HG03354 (cell line): ENCODE measurements around the gene PSMD14.
A peak's percentile ranks its signal among the peaks of the same experiment; 100 is the strongest.
"Not testable (repeated sequence)": the region's sequence is repeated elsewhere in the genome, so short reads cannot be mapped to it uniquely, and the experiment has no call there.

ENCODE experiments used
- ATAC-seq: cut with Tn5 transposase; IDR thresholded peaks from one replicate; pipeline ENCODE4 v1.9.1; 2021; ENCODE audit warnings: mild to moderate bottlenecking; ENCODE audit not compliant: unreplicated experiment, poor library complexity, severe bottlenecking

Gene PSMD14

DNA sequence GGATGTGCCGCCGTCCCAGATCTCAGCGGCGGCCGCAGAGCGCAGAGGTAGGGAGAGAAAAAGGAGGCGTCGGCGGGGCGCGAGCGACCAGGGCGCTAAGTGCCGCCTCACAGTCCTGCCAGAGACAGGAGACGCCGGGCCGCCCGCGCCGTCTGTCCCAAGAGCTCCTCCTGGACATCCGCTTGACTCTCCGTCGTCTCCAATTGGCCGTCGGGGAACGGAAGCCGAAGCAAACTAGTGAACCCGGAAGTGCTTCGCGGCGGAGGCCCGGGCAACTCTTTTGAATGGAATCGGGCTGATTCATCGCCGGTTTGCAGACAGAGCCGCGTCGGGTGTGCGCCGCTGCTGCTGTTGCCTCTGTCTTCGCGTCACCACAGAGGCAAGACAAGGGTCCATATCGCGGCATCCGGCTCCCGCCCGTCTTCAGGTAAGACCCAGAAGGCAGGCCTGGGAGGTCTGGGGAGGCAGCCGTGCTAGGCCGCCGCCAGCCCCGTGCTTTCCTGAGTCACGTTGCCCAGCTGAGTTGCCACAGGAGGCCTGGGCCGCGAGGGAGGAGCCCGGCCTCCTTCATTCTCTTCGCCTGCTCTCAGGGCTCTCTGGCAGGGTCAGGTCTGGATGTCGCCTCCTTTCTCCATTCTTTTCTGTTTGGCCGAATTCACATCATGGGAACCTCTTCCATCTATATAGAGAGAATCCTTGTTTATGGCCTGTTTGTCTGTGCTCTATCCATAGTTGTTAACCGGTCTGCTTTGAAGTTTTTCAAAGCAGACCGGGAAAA lies at the start of gene PSMD14:
Gene PSMD14, plus strand, starts transcription at position 248 of the 778 bp plus-strand sequence. CDS start 10,401 bp downstream, outside the sequence.
- ATAC-seq, result peak; percentile 97

DNA sequence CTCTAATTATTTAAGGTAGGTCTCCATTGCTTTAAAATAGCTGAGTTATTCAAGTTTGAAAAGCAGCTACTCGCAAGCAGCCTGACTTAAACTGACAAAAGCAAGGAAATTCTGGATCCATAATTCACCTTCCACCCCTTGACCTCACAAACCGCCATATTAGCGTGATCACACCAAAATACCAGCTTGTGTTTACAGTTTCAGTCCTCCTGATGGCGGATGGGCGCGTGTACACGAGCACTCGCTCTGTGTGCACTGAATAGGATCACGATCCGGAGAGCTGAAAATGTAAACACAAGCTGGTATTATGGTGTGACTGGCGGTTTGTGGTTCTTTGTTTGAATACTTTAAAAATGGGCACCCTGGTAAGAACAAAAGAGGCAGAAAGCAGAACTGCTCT lies 42.4 kb upstream of the PSMD14 start:
- no peak for ATAC-seq

DNA sequence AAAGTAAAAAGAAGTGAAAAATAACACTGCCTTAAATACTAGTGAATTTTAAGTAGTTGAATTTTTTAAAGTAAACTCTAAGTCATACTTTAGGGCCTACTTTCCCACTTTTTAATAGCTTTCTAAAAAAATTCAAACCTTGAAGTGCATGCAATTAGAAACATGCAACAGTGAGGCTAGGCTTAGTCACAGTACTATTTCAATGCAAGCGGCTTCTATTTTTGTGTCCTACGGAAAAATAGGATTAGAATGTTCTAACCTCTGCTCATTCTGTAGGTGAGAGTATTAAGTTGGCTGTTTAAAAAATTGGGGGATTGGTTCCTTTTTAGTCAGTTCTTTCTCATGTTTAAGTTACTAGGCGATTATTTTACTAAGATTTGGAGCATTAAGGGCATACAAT lies 39.1 kb upstream of the PSMD14 start:
- no peak for ATAC-seq

- peak; percentile 84 for ATAC-seq
Measured at GRCh38 chr2:161273038-161273760, 35.0 kb upstream of the PSMD14 start.

- ATAC-seq, result not testable (repeated sequence)
Measured at GRCh38 chr2:161278564-161279229, 29.5 kb upstream of the PSMD14 start.

- not testable (repeated sequence) for ATAC-seq
Measured at GRCh38 chr2:161279230-161279815, 28.9 kb upstream of the PSMD14 start.

GRCh38 chr2:161280906-161281323 lies 27.3 kb upstream of the PSMD14 start:
- not testable (repeated sequence) for ATAC-seq

- not testable (repeated sequence) for ATAC-seq
Measured at GRCh38 chr2:161281615-161282310, 26.5 kb upstream of the PSMD14 start.

DNA sequence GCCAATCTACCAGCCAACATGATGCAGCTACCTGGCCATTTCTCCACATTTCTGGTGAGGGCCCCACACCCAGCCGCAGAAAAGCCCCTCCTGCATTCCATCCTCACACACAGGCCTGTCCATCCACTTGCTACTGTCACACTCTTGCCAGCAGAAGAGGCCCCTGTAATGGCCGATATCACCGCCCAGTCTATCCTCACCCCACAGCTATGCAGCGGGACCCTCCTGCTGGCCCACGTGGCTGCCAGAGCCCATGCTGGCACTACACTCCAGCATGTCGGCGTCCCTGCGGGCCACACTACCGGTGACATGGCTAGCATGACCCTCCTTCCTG lies 25.9 kb upstream of the PSMD14 start:
- not testable (repeated sequence) for ATAC-seq

DNA sequence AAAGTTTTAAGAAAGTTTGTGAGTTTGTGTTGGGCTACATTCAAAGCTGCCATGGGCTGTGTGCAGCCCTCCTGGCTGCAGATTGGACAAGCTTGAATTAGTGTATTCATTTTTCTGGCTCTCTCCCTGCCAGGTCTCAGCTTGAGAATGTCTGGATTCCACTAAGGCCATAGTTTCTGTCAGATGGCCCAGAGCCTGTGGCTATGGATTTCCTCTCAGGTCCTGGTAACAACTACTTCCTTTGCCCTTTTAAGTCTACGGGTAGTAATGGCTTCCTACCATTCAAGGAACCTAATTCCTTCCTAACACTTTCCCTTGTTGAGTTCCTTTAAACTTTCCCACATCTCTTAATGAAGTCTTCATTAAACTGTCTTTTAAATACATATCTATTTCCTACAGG lies 24.3 kb upstream of the PSMD14 start:
- no peak for ATAC-seq

DNA sequence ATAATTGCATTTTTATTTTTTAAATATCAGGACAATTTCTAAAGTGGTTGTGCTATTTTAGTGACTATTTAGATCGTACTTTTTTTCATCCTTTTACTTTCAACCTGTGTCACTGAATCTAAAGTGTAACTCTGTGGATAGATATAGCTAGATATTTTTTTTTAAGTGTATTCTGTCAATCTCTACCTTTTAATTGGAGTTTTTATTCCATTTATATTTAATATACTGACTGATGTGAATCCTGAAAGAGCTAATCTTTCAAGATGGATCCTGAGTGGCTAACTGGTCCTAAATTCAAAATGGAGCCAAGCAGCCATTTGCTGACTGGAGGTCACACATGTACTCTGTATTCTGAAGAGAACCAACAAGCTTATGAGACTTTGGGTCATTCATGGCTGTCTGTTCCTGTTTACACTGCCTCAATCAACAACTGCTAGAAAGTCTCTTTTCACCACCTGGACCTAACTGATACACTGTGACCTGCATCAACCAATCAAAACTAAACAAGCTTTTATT lies 4.6 kb upstream of the PSMD14 start:
- no peak for ATAC-seq

- no peak for ATAC-seq
Measured at GRCh38 chr2:161306919-161307318, 1.3 kb upstream of the PSMD14 start.

- ATAC-seq, result no peak
Measured at GRCh38 chr2:161307676-161308075, 549 bp upstream of the PSMD14 start.

DNA sequence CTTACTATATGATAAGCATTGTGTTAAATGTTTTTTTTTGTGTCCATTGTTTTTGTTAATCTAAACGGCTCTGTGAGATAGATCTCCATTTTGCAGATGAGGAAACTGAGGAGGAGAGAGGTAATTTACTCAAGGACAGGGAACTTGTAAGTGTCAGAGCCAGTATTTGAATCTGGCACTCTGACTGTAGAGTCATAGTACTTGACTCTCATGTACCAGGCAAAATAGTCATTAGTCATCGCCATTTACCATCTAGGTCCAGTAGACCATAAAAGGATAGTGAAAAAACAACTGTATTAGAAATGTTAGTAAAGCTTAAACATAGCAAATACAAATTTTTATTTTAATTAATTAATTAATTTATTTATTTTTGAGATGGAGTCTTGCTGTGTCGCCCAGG lies 4.8 kb downstream of the PSMD14 start:
- ATAC-seq, result no peak

DNA sequence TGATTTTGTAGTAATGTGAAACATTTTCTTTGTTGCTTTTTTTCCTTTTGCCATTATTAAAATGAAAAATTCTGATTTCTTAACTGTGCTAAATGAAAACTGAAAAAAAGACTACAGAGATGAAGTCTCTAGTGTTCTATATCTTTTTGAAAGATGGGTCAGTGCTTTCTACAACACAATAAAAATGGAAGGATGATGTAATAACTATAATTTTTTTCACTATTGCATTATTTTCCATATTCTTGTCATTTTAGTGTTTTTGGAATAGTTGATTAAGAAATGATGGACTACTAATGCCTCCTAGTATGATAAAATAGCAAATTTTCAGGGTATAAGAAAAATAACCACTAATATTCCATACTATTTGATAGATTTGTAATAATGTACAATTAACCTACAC lies 7.2 kb downstream of the PSMD14 start:
- ATAC-seq, result no peak

- no peak for ATAC-seq
Measured at GRCh38 chr2:161316701-161317100, 8.5 kb downstream of the PSMD14 start.

DNA sequence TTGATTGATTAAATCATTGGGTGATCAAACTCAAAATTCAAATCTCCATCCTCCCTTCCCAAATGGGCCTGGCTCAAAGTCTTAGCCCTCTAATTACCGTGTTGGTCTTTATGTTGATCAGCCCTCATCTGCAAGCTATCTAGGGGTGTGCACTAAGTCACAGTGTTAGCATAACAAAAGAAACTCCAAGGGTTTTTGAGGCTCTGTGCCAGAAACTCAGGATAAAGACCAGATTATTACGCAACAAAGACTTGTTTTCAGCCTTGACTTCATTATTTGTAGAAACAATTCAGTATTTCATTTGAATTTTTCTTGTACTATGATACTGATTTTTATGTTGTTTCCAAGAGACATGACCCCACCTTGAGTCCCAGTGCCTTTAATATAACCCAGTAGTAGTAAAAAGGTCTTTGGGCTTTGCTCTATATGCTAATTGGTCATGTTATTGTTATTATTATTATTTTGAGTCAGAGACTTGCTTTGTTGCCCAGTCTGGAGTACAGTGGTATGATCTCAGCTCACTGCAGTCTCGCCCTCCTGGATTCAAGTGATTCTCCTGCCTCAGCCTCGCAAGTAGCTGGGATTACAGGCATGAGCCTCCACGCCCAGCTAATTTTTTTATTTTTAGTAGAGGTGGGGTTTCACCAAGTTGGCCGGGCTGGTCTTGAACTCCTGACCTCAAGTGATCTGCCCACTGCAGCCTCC lies 13.9 kb downstream of the PSMD14 start:
- no peak for ATAC-seq

DNA sequence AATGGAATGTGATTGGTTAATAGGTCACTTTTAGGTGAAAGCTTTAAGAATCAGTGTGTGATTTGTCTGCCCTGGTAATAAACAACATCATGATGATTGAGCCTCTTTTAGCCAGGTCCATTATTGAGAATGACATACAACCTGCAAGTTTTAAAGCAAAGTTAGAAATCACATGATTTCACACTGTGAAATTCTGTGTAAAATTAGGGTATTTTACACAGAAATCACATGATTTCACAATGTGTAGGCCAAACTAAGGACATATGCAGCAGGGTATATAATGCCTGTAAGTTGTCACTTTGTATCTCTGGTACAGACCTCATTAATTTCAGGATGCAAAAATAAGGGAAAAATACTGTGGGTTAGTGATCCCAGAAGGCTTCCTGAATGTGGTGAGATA lies 16.7 kb downstream of the PSMD14 start:
- no peak for ATAC-seq

- no peak for ATAC-seq
Measured at GRCh38 chr2:161327582-161327981, 19.4 kb downstream of the PSMD14 start.
